H1 (cell line): ENCODE data around the gene POLG. TPM values are rescaled to one million over a fixed set of nuclear protein-coding genes. Genes with fewer than 3 reads are reported as not detected.

Source experiments
- CTCF ChIA-PET: fragments of 300-600 bp; sonication (Branson Sonifier 250); formaldehyde crosslinking; loops from one replicate; lab custom pipeline; 2021; ENCODE audit not compliant: partially characterized antibody; lab: Charles Lee
- POLR2A ChIA-PET: fragments of 300-600 bp; sonication (Branson Sonifier 250); formaldehyde crosslinking; loops from one replicate; lab custom pipeline; 2021; ENCODE audit warnings: inconsistent platforms; ENCODE audit not compliant: partially characterized antibody; lab: Charles Lee
- DNase-seq, 2 experiments: peaks; one replicate each; pipeline versions ENCODE4 v3.0.0 to v3.0.0-alpha.2; 2010 to 2022; ENCODE audit warnings: low spot score in 2 of 2, low read depth in 1 of 2, mixed read lengths in 1 of 2
- FAIRE-seq: peaks from 2 replicates; lab custom pipeline; 2011; peaks lifted over from hg19 to GRCh38; lab: Jason Lieb, UNC
- H2AFZ ChIP-seq: 2 replicates; pipeline ENCODE4 v1.8.1; 2012; ENCODE audit warnings: low read length, inconsistent platforms
- H2AK5ac ChIP-seq: 2 replicates; pipeline ENCODE4 v1.6.1; 2013; ENCODE audit warnings: low read depth, low read length
- H2BK120ac ChIP-seq: replicated peaks from 2 replicates; pipeline ENCODE3; 2013; ENCODE audit warnings: low read depth, low read length, inconsistent platforms
- H2BK12ac ChIP-seq: 2 replicates; pipeline ENCODE4 v1.6.1; 2013; ENCODE audit warnings: low read depth, low read length
- H2BK15ac ChIP-seq: 2 replicates; pipeline ENCODE4 v1.6.1; 2013; ENCODE audit warnings: low read length
- H2BK20ac ChIP-seq: 2 replicates; pipeline ENCODE4 v1.6.1; 2013; ENCODE audit warnings: low read length
- H2BK5ac ChIP-seq: 2 replicates; pipeline ENCODE4 v1.6.1; 2013; ENCODE audit warnings: low read depth, low read length
- H3K14ac ChIP-seq: 2 replicates; pipeline ENCODE4 v1.6.1; 2013; ENCODE audit warnings: inconsistent platforms; ENCODE audit not compliant: insufficient read length
- H3K18ac ChIP-seq: 2 replicates; pipeline ENCODE4 v1.6.1; 2013; ENCODE audit warnings: low read length; ENCODE audit errors: extremely low read depth
- H3K23ac ChIP-seq: 2 replicates; pipeline ENCODE4 v1.6.1; 2013; ENCODE audit warnings: inconsistent platforms; ENCODE audit not compliant: insufficient read length
- H3K23me2 ChIP-seq: 2 replicates; pipeline ENCODE4 v1.6.1; 2013; ENCODE audit warnings: low read depth, low read length
- H3K27ac ChIP-seq: 2 replicates; pipeline ENCODE4 v1.6.1; 2011; ENCODE audit warnings: low read depth, low read length, inconsistent platforms
- H3K27me3 ChIP-seq, 4 experiments: replicated peaks in 1 of 4; 1 replicate in 1 of 4; 2 replicates in 3 of 4; pipeline versions ENCODE4 v1.6.1 to v1.8.1; 2011 to 2013; ENCODE audit warnings: low read length in 3 of 4, mild to moderate bottlenecking in 3 of 4, inconsistent platforms in 2 of 4, mixed read lengths in 2 of 4, moderate library complexity in 1 of 4; ENCODE audit not compliant: control insufficient read depth in 3 of 4, insufficient read depth in 3 of 4; ENCODE audit errors: extremely low read depth in 1 of 4
- H3K36me3 ChIP-seq, 4 experiments: 2 replicates each; pipeline versions ENCODE4 v1.6.1 to v1.8.1; 2011 to 2013; ENCODE audit warnings: mild to moderate bottlenecking in 4 of 4, low read length in 3 of 4, moderate library complexity in 2 of 4, control low read depth in 1 of 4, inconsistent platforms in 1 of 4; ENCODE audit not compliant: insufficient read depth in 4 of 4, control insufficient read depth in 2 of 4
- H3K4ac ChIP-seq: replicated peaks from 2 replicates; pipeline ENCODE3; 2013; ENCODE audit warnings: low read length, low read depth, mixed read lengths, inconsistent platforms; ENCODE audit not compliant: insufficient read length
- H3K4me1 ChIP-seq, 4 experiments: replicated peaks in 1 of 4; 1 replicate in 1 of 4; 2 replicates in 3 of 4; pipeline versions ENCODE4 v1.6.1 to v1.8.1; 2011 to 2013; ENCODE audit warnings: low read length in 3 of 4, inconsistent platforms in 2 of 4, mixed read lengths in 1 of 4; ENCODE audit not compliant: insufficient read depth in 4 of 4, control insufficient read depth in 3 of 4
- H3K4me2 ChIP-seq, 2 experiments: 2 replicates each; pipeline versions ENCODE4 v1.6.1 to v1.8.1; 2011 to 2013; ENCODE audit warnings: low read depth in 2 of 2, low read length in 2 of 2, control low read depth in 1 of 2, inconsistent platforms in 1 of 2, mild to moderate bottlenecking in 1 of 2; ENCODE audit not compliant: insufficient read depth in 1 of 2
- H3K4me3 ChIP-seq, 4 experiments: fragments of 200-600, 300-600 bp in 1 of 4; sonication (generic), shearing (Covaris generic), sonication (Bioruptor Twin) in 1 of 4; 2 replicates each; pipeline versions ENCODE4 v1.5.1 to v1.8.1; 2011 to 2016; ENCODE audit warnings: low read length in 4 of 4, low read depth in 3 of 4, control low read depth in 2 of 4, inconsistent platforms in 2 of 4, mild to moderate bottlenecking in 2 of 4, mixed read lengths in 1 of 4, moderate library complexity in 1 of 4; ENCODE audit not compliant: insufficient read depth in 2 of 4; ENCODE audit errors: extremely low read depth in 1 of 4
- H3K56ac ChIP-seq: replicated peaks from 2 replicates; pipeline ENCODE3; 2013; ENCODE audit warnings: low read depth, mild to moderate bottlenecking, mixed read lengths, low read length, inconsistent platforms; ENCODE audit not compliant: insufficient read length
- H3K79me1 ChIP-seq: 2 replicates; pipeline ENCODE4 v1.6.1; 2013; ENCODE audit warnings: low read depth, low read length, control low read depth
- H3K79me2 ChIP-seq, 2 experiments: 2 replicates each; pipeline versions ENCODE4 v1.6.1 to v1.8.1; 2012 to 2013; ENCODE audit warnings: low read length in 2 of 2, mild to moderate bottlenecking in 2 of 2, inconsistent platforms in 1 of 2; ENCODE audit not compliant: insufficient read depth in 2 of 2, control insufficient read depth in 1 of 2
- H3K9ac ChIP-seq, 4 experiments: replicated peaks in 1 of 4; 1 replicate in 1 of 4; 2 replicates in 3 of 4; pipeline versions ENCODE4 v1.6.1 to v1.8.1; 2011 to 2013; ENCODE audit warnings: low read depth in 3 of 4, low read length in 3 of 4, control low read depth in 2 of 4, mild to moderate bottlenecking in 2 of 4, moderate library complexity in 2 of 4, inconsistent platforms in 1 of 4; ENCODE audit errors: extremely low read depth in 1 of 4
- H3K9me3 ChIP-seq, 2 experiments: 2 replicates each; pipeline versions ENCODE4 v1.6.1 to v1.8.1; 2012 to 2013; ENCODE audit warnings: mild to moderate bottlenecking in 2 of 2, moderate library complexity in 2 of 2, control low read depth in 1 of 2, inconsistent platforms in 1 of 2, low read depth in 1 of 2, low read length in 1 of 2, mixed read lengths in 1 of 2; ENCODE audit not compliant: insufficient read depth in 2 of 2
- H4K20me1 ChIP-seq, 2 experiments: replicated peaks in 1 of 2; 2 replicates each; pipeline versions ENCODE3 to v1.8.1; 2011 to 2013; ENCODE audit warnings: inconsistent platforms in 2 of 2, low read length in 2 of 2, mild to moderate bottlenecking in 1 of 2; ENCODE audit not compliant: insufficient read depth in 2 of 2, control insufficient read depth in 1 of 2
- H4K5ac ChIP-seq: 2 replicates; pipeline ENCODE4 v1.6.1; 2013; ENCODE audit warnings: low read length, low read depth, mixed read lengths, inconsistent platforms; ENCODE audit not compliant: insufficient read length
- H4K8ac ChIP-seq: 2 replicates; pipeline ENCODE4 v1.8.0; 2013; ENCODE audit warnings: mild to moderate bottlenecking, moderate library complexity, low read length, inconsistent platforms; ENCODE audit not compliant: insufficient read depth; ENCODE audit errors: extremely low read depth
- H4K91ac ChIP-seq: replicated peaks from 2 replicates; pipeline ENCODE3; 2013; ENCODE audit warnings: low read length, mixed read lengths, inconsistent platforms; ENCODE audit not compliant: insufficient read length
- ATF2 ChIP-seq: IDR thresholded peaks from 2 replicates; pipeline ENCODE4 v1.6.1; 2012; ENCODE audit warnings: low read length, inconsistent platforms
- ATF3 ChIP-seq: IDR thresholded peaks from 2 replicates; pipeline ENCODE4 v1.6.1; 2011; ENCODE audit warnings: low read depth, mild to moderate bottlenecking, low read length; ENCODE audit not compliant: insufficient read depth
- BACH1 ChIP-seq: IDR thresholded peaks from 2 replicates; pipeline ENCODE4 v1.6.1; 2012; ENCODE audit warnings: low read length, improper control_type of control experiment
- BCL11A ChIP-seq, 2 experiments: IDR thresholded peaks; one replicate each; pipeline ENCODE4 v1.6.1; 2011; ENCODE audit warnings: low read depth in 2 of 2, low read length in 2 of 2, mild to moderate bottlenecking in 2 of 2
- CHD1 ChIP-seq: IDR thresholded peaks from 2 replicates; pipeline ENCODE4 v1.6.1; 2012; ENCODE audit warnings: low read depth, low read length, improper control_type of control experiment
- EZH2 ChIP-seq: fragments of 200-600 bp; sonication (generic); IDR thresholded peaks from 2 replicates; pipeline ENCODE4 v1.7.1; 2012; ENCODE audit warnings: low read depth, mild to moderate bottlenecking, moderate library complexity, low read length, inconsistent platforms; ENCODE audit not compliant: severe bottlenecking
- HDAC6 ChIP-seq: IDR thresholded peaks from one replicate; pipeline ENCODE4 v1.7.1; 2012; ENCODE audit warnings: low read depth, mild to moderate bottlenecking, inconsistent platforms, low read length, moderate library complexity
- KDM1A ChIP-seq: fragments of 200-600, 300-600 bp; sonication (generic); IDR thresholded peaks from 2 replicates; pipeline ENCODE4 v1.7.1; 2016; ENCODE audit warnings: mild to moderate bottlenecking, low read length, borderline replicate concordance
- NRF1 ChIP-seq: IDR thresholded peaks from 2 replicates; pipeline ENCODE4 v1.6.1; 2011; ENCODE audit warnings: mild to moderate bottlenecking, low read depth, low read length, improper control_type of control experiment
- RFX5 ChIP-seq: IDR thresholded peaks from 2 replicates; pipeline ENCODE4 v1.6.1; 2011; ENCODE audit warnings: low read depth, low read length, improper control_type of control experiment, borderline replicate concordance
- RNF2 ChIP-seq: fragments of 200-900, 300-1000 bp; sonication (generic); IDR thresholded peaks from 2 replicates; pipeline ENCODE4 v1.7.1; 2016; ENCODE audit warnings: borderline replicate concordance, low read depth, mild to moderate bottlenecking, antibody characterized with exemption, low read length; ENCODE audit not compliant: poor library complexity, severe bottlenecking; ENCODE audit errors: missing control alignments
- WGBS, 2 experiments: shearing (Covaris generic) in 1 of 2; methylation state at CpG; one replicate each; pipeline versions ENCODE4 v1.1.6 to v1.1.7; 2013 to 2015; ENCODE audit warnings: low lambda C conversion rate in 2 of 2, mixed read lengths in 2 of 2, inconsistent platforms in 1 of 2, low coverage in 1 of 2, missing lambda C conversion rate in 1 of 2; ENCODE audit not compliant: insufficient replicate concordance in 2 of 2, insufficient coverage in 1 of 2, insufficient read length in 1 of 2; ENCODE audit errors: extremely low coverage in 1 of 2, missing lambda C conversion rate in 1 of 2; 5-methylcytosine and 5-hydroxymethylcytosine counted together
- polyA plus RNA-seq, 7 experiments: library from polyadenylated mRNA; depleted of rRNA in 3 of 7; stranded (reverse) in 5 of 7; unstranded in 2 of 7; fragments of >200 nt in 5 of 7; fragments of 200-250 nt in 2 of 7; gene quantifications; 1 replicate in 5 of 7; 2 replicates in 1 of 7; 4 replicates in 1 of 7; pipeline versions ENCODE4 v1.2.1 to v1.2.3, GENCODE V29; 2011 to 2013; ENCODE audit warnings: missing spikeins in 2 of 7, mixed read lengths in 2 of 7
- total RNA-seq: library from RNA; stranded (reverse); fragmentation: NEBNext Ultra II Directional; extraction: Animal tissue kit (Norgen Biotek cat#: 25700); gene quantifications from 2 replicates; pipeline ENCODE4 v1.2.1, GENCODE V29; 2021

Gene POLG
- total and polyA plus RNA-seq, 2 of the 8 experiments (the other 6 are each of a cell fraction or from before 2014, with no cell fraction given) = 14.8 to 52.3 TPM

GRCh38 chr15:89322822-89323221, 11.8 kb downstream of the POLG start:
- Histone ChIP-seq H3K36me3 (peaks cover 62 to 97% (median 88%) of the 10 kb centered on the region in 4 experiments), H3K9ac (no peak overlapping the region), H2BK5ac (no peak overlapping the region), H2AK5ac (no peak overlapping the region), H2BK120ac (no peak overlapping the region), H3K23me2 (no peaks in the 10 kb centered on the region; the same call in 1 of the 2 replicates), H2BK12ac (no peak overlapping the region), H3K9me3 (no peaks in the 10 kb centered on the region), H3K4me2 (no peak overlapping the region), H3K56ac (no peak overlapping the region), H2BK15ac (no peak overlapping the region), H3K4ac (no peak overlapping the region), H3K79me2 (no peaks in the 10 kb centered on the region), H4K91ac (no peak overlapping the region), H2BK20ac (no peak overlapping the region), H3K79me1 (peaks cover 2% of the 10 kb centered on the region; the same call in 1 of the 2 replicates), H4K20me1 (peaks cover 6 to 23% of the 10 kb centered on the region in 2 experiments), H4K8ac (no peak overlapping the region), H3K23ac (no peak overlapping the region), H3K4me1 (no peaks in the 10 kb centered on the region), H3K27me3 (no peaks in the 10 kb centered on the region), H3K4me3 (no peak overlapping the region), H3K14ac (no peak overlapping the region), H3K27ac (no peak overlapping the region), H2AFZ (no peak overlapping the region), H3K18ac (no peak overlapping the region), H4K5ac (no peak overlapping the region)
- FAIRE-seq (no peak), DNase-seq (no peak)
- 94% methylated on average over 15 of the region's 15 CpGs; no CpG with 5 or more reads in 1 of the 2 experiments for WGBS, 2 experiments
- ChIA-PET POLR2A (interaction anchor here (0.8 to 20.0 kb wide), 3 partner anchors 5 to 56 kb away, joined by 3 to 250 read pairs (median 250); partner anchors contain the start of gene POLG), CTCF (interaction anchor here (0.6 to 6.8 kb wide), 8 partner anchors 9 to 173 kb away, joined by 3 to 54 read pairs (median 3); no protein-coding TSS in a partner anchor)
- TF ChIP-seq BACH1 (no peak), CHD1 (no peak), RNF2 (no peak), ATF2 (no peak), EZH2 (no peak), ATF3 (no peak), HDAC6 (no peak), KDM1A (no peak), BCL11A (IDR thresholded peaks at IDR 0.05; ENCODE audit: low read depth in 2 of 2, low read length in 2 of 2) (no peak), RFX5 (no peak), NRF1 (no peak)
